Inflammatory macrophage treated with lipopolysaccharide for 1 hour (primary cell): ENCODE results near the gene IL27RA.
A peak's percentile ranks its signal among the peaks of the same experiment; 100 is the strongest.

ENCODE experiments used
- DNase-seq, 2 donors: peaks; one replicate each; pipeline ENCODE4 v3.0.0-alpha.2; 2020 to 2022

IL27RA gene

DNA sequence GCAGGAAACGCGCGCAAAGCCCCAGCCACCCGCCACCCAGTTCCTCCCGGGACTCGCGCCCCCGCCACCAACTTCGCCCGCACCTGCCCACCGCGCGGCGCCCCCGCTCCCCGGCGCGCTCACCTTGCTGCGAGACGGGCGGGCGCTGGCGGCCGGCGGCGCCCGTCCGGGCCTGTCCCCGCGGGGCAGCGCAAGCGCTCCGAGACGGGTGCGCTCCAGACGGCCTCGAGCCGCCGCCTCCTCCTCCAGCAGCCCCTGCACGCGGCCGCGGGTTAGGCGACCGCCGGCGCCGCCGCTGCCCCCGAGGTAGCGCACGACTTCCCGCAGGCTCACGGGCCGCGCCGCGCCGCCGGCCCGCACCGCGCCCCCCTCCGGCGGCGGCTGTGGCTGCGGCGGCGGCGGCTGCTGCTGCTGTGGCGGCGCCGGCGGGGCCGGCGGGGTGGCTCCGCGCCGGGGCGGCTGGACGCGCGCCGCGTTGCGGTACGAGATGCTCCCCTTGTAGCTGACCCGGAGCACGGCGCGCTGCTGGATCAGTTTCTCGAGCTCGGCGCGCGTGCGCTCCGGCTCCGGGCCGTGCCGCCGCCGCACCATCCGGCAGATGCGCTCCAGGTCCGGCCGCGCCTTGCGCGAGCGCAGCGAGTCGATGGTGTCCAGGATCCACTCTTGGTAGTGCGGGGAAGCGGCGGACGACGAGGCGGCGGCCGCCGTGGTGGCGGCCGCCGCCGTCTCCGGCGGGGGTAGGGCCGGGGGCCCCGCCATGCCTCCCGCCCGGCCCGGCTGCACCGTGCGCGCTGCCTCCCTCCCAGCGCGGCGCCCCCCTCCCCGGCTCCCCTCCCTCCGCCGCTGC is 58.3 kb downstream of the IL27RA start:
- DNase-seq = peak; percentile 37 to 48

DNA sequence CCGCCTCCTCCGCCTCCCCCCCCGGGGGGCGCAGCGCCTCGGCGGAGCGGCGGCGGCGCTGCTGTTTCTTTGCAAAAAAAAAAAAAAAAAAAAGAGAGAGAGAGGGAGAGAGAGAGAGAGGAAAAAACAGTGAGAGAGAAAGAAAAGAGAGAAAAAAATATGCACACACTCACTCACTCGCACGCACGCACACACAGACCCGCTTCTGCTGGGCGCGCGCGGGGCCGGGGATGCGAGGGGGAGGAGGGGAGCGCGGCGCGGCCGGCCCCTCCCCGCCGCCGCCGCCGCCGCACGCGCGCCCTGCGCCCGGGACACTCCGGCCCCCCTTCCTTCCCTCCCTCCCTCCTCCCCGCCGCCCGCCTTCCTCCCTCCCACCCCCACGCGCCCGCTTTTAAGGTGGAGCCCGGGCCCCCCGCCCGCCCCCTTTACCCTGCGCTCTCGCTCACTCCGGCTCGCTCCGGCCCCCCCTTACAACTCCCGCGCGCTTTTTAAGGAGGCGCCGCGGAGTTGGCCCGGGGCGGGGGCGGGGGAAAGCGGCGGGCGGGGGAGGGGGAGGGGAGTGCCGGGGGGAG is 59.0 kb downstream of the IL27RA start, which contains the start of gene SAMD1:
Gene SAMD1, minus strand, starts transcription at position 243 of the 572 bp plus-strand sequence.
- DNase-seq = peak in 1 of 2 donors; percentile 18

DNA sequence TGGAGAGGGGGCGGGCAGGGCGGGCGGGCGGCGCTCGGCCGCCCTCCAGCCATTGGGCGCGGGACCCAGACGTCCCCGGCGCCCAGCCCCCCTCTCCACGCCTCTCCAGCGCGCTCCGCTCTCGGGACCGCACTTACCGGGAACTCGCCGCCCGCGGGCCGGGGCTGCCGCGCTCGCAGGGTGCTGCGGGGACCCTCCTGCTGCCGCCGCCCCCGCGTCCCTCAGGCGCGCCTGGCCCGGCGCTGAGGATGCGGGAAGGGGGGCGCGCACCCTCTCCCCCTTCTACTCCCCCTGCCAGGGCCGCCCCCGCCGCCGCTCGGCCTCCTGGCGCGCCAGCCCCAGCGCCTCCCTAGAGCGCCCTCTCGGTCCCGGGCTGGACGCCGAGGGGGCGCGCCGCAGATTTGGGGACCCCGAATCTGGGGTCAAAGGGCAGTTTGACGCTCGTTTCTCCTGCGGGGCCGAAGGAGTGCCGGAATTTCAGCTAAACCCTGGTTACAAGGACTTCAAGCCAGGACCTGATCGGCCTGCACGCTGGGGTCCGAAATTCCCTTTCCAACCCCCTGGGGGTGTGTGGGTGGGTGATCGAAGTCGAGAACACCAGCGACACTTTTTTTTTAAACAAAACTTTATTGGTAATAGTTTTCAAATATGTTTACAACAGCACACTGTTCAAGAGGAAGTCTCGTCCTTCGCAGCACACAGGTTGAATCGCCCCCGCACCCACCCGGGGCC is 59.7 kb downstream of the IL27RA start:
- DNase-seq = peak; percentile 77 to 94

DNA sequence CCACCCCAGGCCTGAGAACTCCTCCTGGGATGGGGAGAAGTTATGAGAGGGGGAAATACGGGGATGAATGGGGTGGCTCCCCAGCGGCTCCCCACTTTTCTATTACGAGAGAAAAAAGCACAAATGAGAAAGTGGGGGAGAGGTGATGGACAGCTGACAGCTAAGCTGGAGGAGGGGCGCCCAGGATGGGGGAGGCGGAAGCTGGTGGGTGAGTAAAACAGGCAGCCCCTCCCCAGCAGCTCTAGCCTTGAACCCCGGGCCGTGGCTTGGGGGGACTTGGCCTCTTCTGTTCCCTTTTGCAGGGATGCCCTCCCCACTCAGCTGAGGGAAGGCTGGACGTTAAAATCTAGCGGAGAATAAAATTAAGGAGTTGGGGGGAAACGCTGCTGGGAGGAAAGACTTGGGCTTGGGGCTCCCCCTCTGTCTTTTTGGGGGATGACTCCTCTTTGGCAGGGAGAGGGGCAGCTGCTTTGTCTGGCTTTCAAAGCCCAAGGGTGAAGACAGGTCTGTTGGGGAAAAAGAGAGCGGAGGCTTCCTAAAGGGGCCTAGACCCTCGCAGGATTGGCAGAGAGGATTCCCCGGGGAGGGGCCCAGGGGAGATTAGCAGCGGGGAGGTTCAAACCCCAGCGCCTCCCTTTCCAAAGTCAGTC is 60.4 kb downstream of the IL27RA start:
- no peak for DNase-seq

DNA sequence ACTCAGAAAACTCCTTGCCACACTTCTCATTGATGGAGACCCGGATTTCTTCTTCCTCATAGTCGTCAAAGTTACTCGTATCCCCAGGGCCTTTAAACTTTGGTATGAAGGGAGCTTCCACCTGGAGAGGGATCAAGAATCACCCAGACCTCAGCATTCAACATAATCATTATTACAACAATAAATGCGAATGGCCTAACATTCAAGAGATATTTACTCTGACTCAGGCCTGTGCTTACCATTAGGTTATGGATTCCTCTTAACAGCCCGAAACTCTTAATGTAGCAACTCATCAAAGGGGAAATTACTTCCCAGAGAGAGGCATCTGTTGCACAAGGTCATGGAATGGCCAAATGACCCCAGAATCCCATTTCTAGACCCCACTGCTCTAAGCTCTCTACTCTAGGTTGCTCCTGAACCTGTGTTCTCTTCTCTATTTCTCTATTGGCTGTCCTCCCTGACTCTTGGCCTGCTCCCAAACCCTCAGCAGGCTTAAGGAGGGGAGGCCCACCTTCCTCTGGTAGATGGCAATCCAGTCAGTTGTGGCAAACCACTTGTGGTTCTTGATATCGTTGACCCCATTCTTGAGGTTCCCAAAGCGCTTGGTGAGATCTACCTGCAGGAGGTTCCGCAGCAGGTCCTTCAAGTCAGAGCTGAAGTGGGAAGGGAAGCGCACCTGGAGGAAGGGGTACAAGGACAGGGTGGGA is 61.7 kb downstream of the IL27RA start:
- DNase-seq = no peak

DNA sequence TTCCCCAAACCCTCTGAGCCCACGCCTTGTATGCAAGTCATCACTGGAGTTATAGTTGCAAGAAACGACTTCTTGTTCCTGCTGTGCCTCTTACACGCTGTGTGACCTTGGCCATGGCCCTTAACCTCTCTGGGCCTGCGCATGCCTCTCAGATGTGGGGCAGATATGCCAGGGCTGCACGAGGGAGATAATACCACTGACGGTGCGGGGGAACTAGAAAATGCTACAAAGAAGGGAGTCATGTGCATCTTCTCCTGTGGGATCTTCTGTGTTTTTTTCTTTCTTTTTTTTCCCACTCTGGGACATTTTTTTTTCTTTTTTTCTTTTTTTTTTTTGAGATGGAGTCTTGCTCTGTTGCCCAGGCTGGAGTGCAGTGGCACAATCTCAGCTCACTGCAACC is 63.3 kb downstream of the IL27RA start:
- DNase-seq = no peak

DNA sequence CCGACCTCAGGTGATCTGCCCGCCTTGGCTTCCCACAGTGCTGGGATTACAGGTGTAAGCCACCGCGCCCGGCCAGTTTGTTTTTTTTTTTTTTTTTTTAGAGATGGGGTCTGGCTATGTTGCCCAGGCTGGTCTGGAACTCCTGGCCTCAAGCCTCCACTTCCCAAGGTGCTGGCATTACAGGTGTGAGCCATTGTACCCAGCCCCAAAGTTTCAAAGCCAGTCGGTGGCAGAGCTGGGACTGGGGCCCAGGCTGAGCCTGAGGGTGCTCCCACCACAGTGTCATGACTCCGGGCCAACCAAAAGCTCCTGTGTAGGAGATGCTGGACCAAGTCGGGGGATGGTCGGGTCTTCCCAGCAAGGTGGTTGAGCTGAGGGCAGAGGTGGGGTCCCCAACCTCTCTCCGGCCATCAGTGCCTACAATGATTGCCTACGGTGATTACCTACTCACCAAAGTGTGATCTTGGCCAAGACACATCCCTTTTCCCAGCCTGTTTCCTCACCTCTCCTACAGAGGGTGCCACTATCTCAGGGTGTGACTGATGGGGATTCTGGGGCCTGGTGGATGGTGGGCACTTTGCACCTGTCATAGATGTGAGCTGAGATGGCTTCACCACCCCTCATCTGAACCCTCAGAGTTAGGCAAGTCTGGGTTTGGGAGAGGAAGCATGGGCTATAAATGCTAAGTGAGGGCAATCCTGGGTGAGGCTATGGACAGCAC is 64.9 kb downstream of the IL27RA start:
- no peak for DNase-seq

DNA sequence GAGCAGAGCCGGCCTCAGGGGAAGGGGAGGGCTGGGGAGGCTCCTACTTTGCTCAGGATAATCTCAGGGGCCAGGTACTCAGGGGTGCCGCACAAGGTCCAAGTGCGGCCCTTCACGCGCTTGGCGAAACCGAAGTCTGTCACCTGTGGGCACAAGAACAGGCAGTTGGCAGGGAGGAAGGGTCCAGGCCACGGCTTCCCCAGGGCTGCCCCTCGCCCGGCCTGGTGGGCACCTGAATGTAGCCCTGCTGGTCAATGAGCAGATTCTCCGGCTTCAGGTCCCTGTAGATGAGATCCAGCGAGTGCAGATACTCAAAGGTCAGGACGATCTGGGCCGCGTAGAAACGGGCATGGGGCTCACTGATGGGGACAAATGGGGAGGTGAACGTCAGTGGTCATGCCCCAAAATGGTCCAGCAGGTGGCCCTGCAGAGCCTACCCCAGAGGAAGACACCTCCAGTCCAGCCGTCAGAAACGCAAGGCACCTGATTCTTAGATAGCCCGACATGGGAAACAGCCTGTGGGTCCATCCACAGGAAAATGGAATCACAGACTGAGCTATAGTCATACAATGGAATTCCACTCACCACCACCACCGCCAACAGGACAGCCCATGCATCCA is 66.1 kb downstream of the IL27RA start:
- DNase-seq = no peak

DNA sequence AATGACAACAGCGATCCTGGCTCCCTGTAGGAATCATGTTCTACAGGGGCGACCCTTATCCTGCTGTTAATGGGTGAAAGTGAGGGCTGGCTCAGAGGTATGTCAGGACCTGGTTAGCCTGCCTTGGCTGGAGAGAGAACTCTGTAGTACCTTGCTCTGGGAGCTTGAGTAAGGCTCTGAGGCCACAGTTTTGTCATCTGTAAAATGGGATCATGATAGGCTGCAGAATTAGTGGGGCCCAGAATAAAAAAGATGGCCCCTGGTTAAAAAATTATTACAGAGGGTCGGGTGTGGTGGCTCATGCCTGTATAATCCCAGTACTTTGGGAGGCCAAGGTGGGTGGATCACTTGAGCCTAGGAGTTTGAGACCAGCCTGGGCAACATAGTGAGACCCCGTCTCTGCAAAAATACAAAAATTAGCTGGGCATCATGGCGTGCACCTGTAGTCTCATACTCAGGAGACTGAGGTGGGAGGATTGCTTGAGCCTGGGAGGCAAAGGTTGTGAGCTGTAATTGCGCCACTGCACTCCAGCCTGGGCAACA is 69.5 kb downstream of the IL27RA start:
- no peak for DNase-seq

DNA sequence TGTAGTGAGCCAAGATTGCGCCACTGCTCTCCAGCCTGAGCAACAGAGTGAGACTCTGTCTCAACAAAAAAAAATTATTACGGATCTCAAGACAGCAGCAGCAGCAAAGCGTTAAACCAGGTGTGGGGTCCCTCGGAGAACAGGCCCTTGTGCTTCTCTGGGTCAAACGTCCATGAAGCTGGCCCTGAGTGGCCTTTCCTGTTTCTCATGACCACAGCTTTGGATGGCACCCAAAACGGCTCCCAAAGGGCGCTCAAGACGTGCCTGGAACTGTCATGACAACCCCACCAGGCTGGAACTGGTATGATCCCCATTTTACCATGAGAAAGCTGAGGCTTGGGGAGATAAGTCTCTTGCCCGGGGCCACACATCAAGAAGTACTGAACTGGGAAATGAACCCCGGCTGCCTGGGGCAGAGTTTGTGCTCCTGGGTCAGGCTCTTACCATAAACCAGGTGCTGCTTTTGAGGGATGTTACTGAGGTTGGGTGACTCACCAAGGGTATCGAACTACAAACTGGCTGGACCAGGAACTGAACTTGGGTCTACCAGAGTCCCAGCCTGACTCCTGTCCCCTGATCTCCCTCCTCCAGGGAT is 70.6 kb downstream of the IL27RA start:
- no peak for DNase-seq

DNA sequence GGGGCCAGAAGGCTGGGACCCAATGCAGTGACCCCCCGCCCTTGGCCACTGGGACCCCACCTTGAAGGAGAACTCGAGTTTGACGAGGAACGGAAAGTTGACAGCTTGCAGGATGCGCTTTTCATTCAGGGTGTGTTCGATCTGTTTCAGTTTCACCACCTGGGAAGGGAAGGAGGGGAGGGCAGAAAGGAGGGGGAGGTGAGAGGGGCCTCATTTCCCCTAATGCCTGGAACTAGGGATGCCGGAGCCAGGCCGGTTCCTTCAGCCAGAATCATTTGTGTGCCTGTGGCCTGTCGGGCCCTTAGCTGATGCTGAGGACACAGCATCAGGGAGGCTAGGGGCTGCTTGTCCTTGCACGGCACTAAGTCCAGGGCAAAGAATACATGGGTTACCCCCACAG is 71.2 kb downstream of the IL27RA start:
- no peak for DNase-seq
